ENCODE results near the gene VEGFB. TPM values are rescaled to one million over a fixed set of nuclear protein-coding genes. Genes with fewer than 3 reads are reported as not detected.

The VEGFB gene
- total RNA-seq, 2 experiments from 2014 or later, result 81.5 to 87.8 TPM

DNA sequence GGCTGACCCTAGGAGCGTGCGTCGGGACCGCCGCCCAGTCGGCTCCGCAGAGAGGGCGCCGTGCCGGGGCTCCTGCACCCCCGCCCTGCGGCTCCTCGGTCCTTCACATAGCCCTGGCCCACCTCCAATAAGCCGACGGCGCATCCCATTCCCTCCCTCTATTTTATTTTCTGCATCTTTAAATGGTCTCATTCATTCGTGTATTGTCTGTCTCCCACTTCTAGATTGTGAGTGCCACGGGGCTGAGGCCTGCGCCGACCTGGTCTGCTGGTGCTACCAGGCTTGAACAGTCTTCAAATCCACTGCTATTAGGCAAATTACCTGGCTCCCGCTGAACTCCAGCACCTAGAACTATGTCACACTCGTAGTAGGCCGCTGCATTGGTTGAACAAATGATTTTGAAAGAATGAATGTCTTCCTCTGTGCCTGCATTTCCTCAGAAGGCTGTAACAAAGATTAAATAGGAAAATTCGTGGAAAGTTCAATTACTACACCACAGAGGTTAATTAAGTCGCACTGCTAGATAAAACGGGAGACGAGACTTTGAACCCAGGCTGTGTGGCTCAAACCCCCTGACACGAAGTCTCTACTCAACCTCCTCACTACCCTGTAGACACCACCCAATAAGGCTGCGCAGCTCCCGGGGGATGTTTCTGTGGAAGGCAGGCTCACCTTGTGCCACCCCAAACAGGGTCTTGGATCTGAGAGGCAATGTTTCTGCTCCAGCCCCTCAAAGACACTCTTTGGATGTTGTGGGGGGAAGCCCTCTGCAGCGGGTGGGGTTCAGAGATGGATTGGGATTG, 13.5 kb downstream of the VEGFB start:
- peaks cover 14% of the 10 kb centered on the region for H3K36me3 Mint-ChIP-seq (ENCODE audit: low read depth)
- H3K27ac Mint-ChIP-seq, result peak overlapping the region; percentile 50
- DNase-seq, result no peak
- ATAC-seq, result no peak
- H3K4me1 Mint-ChIP-seq (ENCODE audit: low read depth), result peaks cover 51% of the 10 kb centered on the region
- H3K4me3 Mint-ChIP-seq, result peak overlapping the region; percentile 59
- H3K9me3 Mint-ChIP-seq (ENCODE audit: insufficient read depth), result no peaks in the 10 kb centered on the region
- ChIA-PET CTCF (interaction anchor here (0.9 to 6.8 kb wide), 4 partner anchors 18 to 70 kb away, joined by 3 to 57 read pairs (median 18); partner anchors contain the start of genes DNAJC4, ESRRA, FERMT3 and TRMT112), POLR2A (interaction anchor here (0.6 to 5.6 kb wide), 3 partner anchors 41 to 1690 kb away, joined by 3 to 39 read pairs (median 29); partner anchors contain the start of genes FERMT3 and STIP1)
- H3K27me3 Mint-ChIP-seq (ENCODE audit: low read depth), result no peaks in the 10 kb centered on the region

- ATAC-seq (no peak), DNase-seq (no peak)
- no peak overlapping the region for H3K27ac Mint-ChIP-seq
- no peaks in the 10 kb centered on the region for H3K9me3 Mint-ChIP-seq (ENCODE audit: insufficient read depth)
- ChIA-PET POLR2A (interaction anchor here (0.9 kb wide), 1 partner anchor 15 kb away, joined by 3 read pairs; no protein-coding TSS in a partner anchor), CTCF (interaction anchor here (2.9 to 4.4 kb wide), 2 partner anchors 18 to 55 kb away, joined by 10 to 27 read pairs; partner anchors contain the start of genes DNAJC4 and ESRRA)
- no peak overlapping the region for H3K4me3 Mint-ChIP-seq
- H3K4me1 Mint-ChIP-seq (ENCODE audit: low read depth), result peaks cover 50% of the 10 kb centered on the region
- H3K27me3 Mint-ChIP-seq (ENCODE audit: low read depth), result no peaks in the 10 kb centered on the region
- H3K36me3 Mint-ChIP-seq (ENCODE audit: low read depth), result peaks cover 8% of the 10 kb centered on the region
Measured at GRCh38 chr11:64248578-64248977, 14.2 kb downstream of the VEGFB start.

DNA sequence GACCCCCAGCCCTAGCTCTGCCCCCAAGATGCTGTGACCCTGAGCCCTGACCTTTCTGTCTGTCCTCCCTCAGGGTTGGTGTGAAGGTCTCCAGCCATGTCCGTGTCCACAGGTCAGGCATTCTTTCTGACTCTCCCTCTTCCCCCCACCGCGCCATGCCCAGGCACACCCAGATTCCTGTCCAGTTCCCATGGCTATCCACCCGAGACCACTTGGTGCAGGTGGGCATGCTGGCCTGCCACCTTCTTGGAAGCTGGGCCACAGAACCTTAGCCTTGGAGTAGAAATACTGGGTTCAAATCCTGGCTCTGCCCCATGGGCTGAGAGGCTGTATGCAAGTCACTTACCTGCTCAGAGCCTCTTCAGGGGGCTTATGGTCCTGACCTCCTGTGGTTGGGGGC, 14.7 kb downstream of the VEGFB start:
- CTCF ChIA-PET, result interaction anchor here (2.0 to 4.4 kb wide), 6 partner anchors 19 to 55 kb away, joined by 10 to 63 read pairs (median 23); partner anchors contain the start of genes CATSPERZ, DNAJC4 and ESRRA
- Mint-ChIP-seq H3K4me3 (no peak overlapping the region), H3K4me1 (ENCODE audit: low read depth) (peaks cover 51% of the 10 kb centered on the region), H3K27me3 (ENCODE audit: low read depth) (no peaks in the 10 kb centered on the region), H3K27ac (no peak overlapping the region), H3K9me3 (ENCODE audit: insufficient read depth) (no peaks in the 10 kb centered on the region), H3K36me3 (ENCODE audit: low read depth) (peaks cover 3% of the 10 kb centered on the region)
- POLR2A ChIA-PET, result interaction anchor here (0.9 kb wide), 1 partner anchor 15 kb away, joined by 3 read pairs; no protein-coding TSS in a partner anchor
- ATAC-seq (no peak), DNase-seq (no peak)

DNA sequence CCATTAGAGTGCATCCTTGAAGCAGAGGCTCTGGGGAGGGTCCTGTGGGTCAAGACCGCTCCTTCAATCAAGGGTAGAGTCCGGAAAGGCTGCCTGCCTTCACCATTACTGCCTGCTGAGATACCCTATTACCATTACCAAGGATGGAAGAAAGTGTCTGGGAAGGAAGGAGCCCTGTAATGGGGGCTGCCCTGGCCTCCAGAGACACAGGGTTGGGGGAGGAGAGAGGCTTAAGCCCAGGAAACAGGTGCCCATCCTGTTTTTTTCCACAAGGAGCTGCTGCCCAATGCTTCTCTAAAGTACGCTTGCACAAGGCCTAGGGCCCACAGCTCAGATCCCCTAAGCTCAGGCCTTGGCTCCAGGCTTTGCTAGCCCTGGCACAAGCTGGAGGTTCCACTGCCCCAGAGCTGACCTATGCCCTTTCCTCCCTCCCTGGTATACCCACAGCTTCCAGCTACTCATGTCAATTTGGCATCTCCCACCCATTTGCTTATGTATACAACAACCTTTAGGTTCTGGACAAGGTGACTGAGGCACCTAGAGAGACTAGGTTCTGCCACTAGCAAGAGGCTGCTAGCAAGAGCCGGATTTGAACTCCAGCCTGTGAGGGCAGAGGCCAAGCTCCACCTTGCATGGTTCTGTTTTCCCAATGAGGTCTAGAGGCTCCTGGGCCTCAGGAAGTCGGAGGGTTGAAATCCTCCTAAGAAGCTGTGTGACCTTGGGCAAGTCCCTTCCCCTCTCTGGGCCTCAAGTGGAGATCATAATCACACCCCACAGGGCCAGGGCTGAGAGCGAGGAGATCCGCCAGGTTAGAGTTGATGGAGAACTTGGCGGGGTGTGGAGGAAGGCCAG, 15.4 kb downstream of the VEGFB start:
- no peak overlapping the region for H3K4me3 Mint-ChIP-seq
- POLR2A ChIA-PET, result interaction anchor here (0.6 to 1.5 kb wide), 4 partner anchors 9 to 35 kb away, joined by 3 to 7 read pairs (median 4); partner anchors contain the start of genes BAD and FKBP2

GRCh38 chr11:64250415-64251015, 16.1 kb downstream of the VEGFB start:
- Mint-ChIP-seq H3K9me3 (ENCODE audit: insufficient read depth) (no peaks in the 10 kb centered on the region), H3K4me1 (ENCODE audit: low read depth) (peaks cover 44% of the 10 kb centered on the region), H3K27ac (no peak overlapping the region), H3K36me3 (ENCODE audit: low read depth) (no peaks in the 10 kb centered on the region), H3K27me3 (ENCODE audit: low read depth) (no peaks in the 10 kb centered on the region), H3K4me3 (peak overlapping the region; percentile 80)
- no peak for DNase-seq
- POLR2A ChIA-PET, result interaction anchor here (0.6 to 2.4 kb wide), 6 partner anchors 9 to 43 kb away, joined by 3 to 18 read pairs (median 6); partner anchors contain the start of genes BAD, FERMT3 and FKBP2
- CTCF ChIA-PET, result interaction anchor here (0.7 to 3.7 kb wide), 11 partner anchors 8 to 81 kb away, joined by 3 to 63 read pairs (median 5); partner anchors contain the start of genes CATSPERZ, DNAJC4 and STIP1
- ATAC-seq, result no peak

More for the DNA sequence above, 15.4 kb downstream of the VEGFB start:
- CTCF ChIA-PET, result interaction anchor here (0.7 to 3.7 kb wide), 11 partner anchors 7 to 91 kb away, joined by 3 to 63 read pairs (median 5); partner anchors contain the start of genes CATSPERZ, DNAJC4 and STIP1
- DNase-seq (no peak), ATAC-seq (no peak)
- Mint-ChIP-seq H3K9me3 (ENCODE audit: insufficient read depth) (no peaks in the 10 kb centered on the region), H3K27ac (no peak overlapping the region), H3K36me3 (ENCODE audit: low read depth) (no peaks in the 10 kb centered on the region), H3K27me3 (ENCODE audit: low read depth) (no peaks in the 10 kb centered on the region), H3K4me1 (ENCODE audit: low read depth) (peaks cover 47% of the 10 kb centered on the region)

- peak; percentile 71 for ATAC-seq
- peak within 1 kb of the TSS; percentile 73 for H3K27ac Mint-ChIP-seq
Measured at GRCh38 chr11:64251016-64251752, 16.8 kb downstream of the VEGFB start, which contains the start of gene PLCB3. TSS of gene PLCB3 (plus strand) at chr11:64251530. CDS start at chr11:64251650, 120 bp downstream.

DNA sequence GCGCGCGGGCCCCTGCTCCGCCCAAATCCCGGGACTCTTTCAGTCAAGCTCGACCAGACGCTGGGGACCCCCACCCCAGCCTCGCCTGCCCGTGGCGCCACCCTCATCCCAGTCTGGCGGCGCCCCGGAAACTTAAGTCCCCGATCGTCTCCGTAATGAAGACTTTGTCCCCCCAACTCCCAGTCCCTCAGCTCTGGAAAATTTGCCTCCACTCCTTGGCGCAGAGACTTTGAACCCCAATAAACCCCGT, 17.3 kb downstream of the VEGFB start:
- ChIA-PET CTCF (interaction anchor here (0.6 to 3.7 kb wide), 8 partner anchors 10 to 66 kb away, joined by 3 to 63 read pairs (median 8); partner anchors contain the start of genes CATSPERZ and FKBP2), POLR2A (interaction anchor here (0.5 to 2.4 kb wide), 6 partner anchors 10 to 66 kb away, joined by 3 to 18 read pairs (median 4); partner anchors contain the start of genes FERMT3 and STIP1)
- Mint-ChIP-seq H3K36me3 (ENCODE audit: low read depth) (peaks cover 4% of the 10 kb centered on the region), H3K4me3 (peak overlapping the region; percentile 89), H3K4me1 (ENCODE audit: low read depth) (peaks cover 44% of the 10 kb centered on the region), H3K27me3 (ENCODE audit: low read depth) (no peaks in the 10 kb centered on the region), H3K27ac (peak overlapping the region; percentile 48), H3K9me3 (ENCODE audit: insufficient read depth) (no peaks in the 10 kb centered on the region)
- no peak for DNase-seq
- no peak for ATAC-seq

More at GRCh38 chr11:64251016-64251752, 16.8 kb downstream of the VEGFB start, which contains the start of gene PLCB3:
- Mint-ChIP-seq H3K27me3 (ENCODE audit: low read depth) (no peaks in the 10 kb centered on the region), H3K36me3 (ENCODE audit: low read depth) (peaks cover under 1% of the 10 kb centered on the region), H3K4me1 (ENCODE audit: low read depth) (peaks cover 44% of the 10 kb centered on the region), H3K4me3 (peak within 1 kb of the TSS; percentile 89), H3K9me3 (ENCODE audit: insufficient read depth) (no peaks in the 10 kb centered on the region)
- ChIA-PET POLR2A (interaction anchor here (0.6 to 2.4 kb wide), 6 partner anchors 10 to 66 kb away, joined by 3 to 18 read pairs (median 6); partner anchors contain the start of genes BAD, FERMT3 and STIP1), CTCF (interaction anchor here (0.6 to 3.7 kb wide), 15 partner anchors 9 to 80 kb away, joined by 3 to 63 read pairs (median 5); partner anchors contain the start of genes CATSPERZ, DNAJC4, FKBP2 and STIP1)
- peak; percentile 67 for DNase-seq

- Mint-ChIP-seq H3K4me1 (ENCODE audit: low read depth) (peaks cover 41% of the 10 kb centered on the region), H3K27ac (peak overlapping the region; percentile 48), H3K36me3 (ENCODE audit: low read depth) (peaks cover 4% of the 10 kb centered on the region), H3K27me3 (ENCODE audit: low read depth) (no peaks in the 10 kb centered on the region), H3K4me3 (peak overlapping the region; percentile 89), H3K9me3 (ENCODE audit: insufficient read depth) (no peaks in the 10 kb centered on the region)
- DNase-seq (peak; percentile 42), ATAC-seq (peak; percentile 15)
- ChIA-PET POLR2A (interaction anchor here (0.5 to 2.4 kb wide), 6 partner anchors 9 to 67 kb away, joined by 3 to 18 read pairs (median 4); partner anchors contain the start of genes FERMT3 and STIP1), CTCF (interaction anchor here (0.6 to 3.7 kb wide), 8 partner anchors 10 to 67 kb away, joined by 3 to 63 read pairs (median 8); partner anchors contain the start of genes CATSPERZ and FKBP2)
Measured at GRCh38 chr11:64252003-64252872, 17.9 kb downstream of the VEGFB start.

- ChIA-PET POLR2A (interaction anchor here (2.4 kb wide), 1 partner anchor 46 kb away, joined by 9 read pairs; the partner anchor contains the start of gene FERMT3), CTCF (interaction anchor here (3.7 kb wide), 2 partner anchors 15 to 48 kb away, joined by 23 to 63 read pairs; partner anchors contain the start of gene CATSPERZ)
- Mint-ChIP-seq H3K36me3 (ENCODE audit: low read depth) (peaks cover 7% of the 10 kb centered on the region), H3K9me3 (ENCODE audit: insufficient read depth) (no peaks in the 10 kb centered on the region), H3K27me3 (ENCODE audit: low read depth) (no peaks in the 10 kb centered on the region), H3K27ac (no peak overlapping the region), H3K4me3 (peak overlapping the region; percentile 18), H3K4me1 (ENCODE audit: low read depth) (peaks cover 36% of the 10 kb centered on the region)
- DNase-seq, result no peak
- ATAC-seq, result no peak
Measured at GRCh38 chr11:64253043-64253442, 18.7 kb downstream of the VEGFB start.
